ENCODE data around the gene PAPOLG. TPM values are rescaled to one million over a fixed set of nuclear protein-coding genes. Genes with fewer than 3 reads are reported as not detected.

Gene PAPOLG
- total and polyA plus RNA-seq, 2 of the 13 experiments (the other 11 are each of a cell fraction or from before 2014, with no cell fraction given) = 10.1 to 10.4 TPM

DNA sequence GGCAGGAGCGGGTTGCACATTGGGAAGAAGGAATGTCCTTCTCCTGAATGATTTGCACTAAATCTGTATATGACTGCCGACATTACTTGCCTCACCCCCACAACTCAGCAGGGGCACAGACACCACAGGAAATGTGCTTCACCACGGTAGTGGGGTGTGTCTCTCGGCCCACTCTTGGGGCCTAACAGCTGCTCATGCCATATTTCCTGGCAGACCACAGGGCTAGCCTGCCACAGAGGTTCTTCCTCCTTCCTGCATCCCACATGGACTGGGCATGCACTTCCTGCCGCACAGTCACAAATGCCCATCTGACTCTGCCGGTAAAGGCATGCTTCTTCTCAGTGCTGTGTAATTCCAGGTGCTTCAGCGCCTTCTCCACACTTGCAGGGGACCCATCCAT, 10.3 kb upstream of the PAPOLG start (continued):
- TF ChIP-seq ZNF687 (CRISPR knock-in tag; IDR thresholded peaks at IDR 0.05) (0 out of 2 replicates have a peak, but pooled peaks have one; percentile 24), ATF7 (IDR thresholded peaks at IDR 0.05) (no peak), ATF7 (CRISPR knock-in tag; IDR thresholded peaks at IDR 0.05) (no peak), POLR2AphosphoS5 (IDR thresholded peaks at IDR 0.05; ENCODE audit: low read depth, low read length) (no peak), ZNF441 (CRISPR knock-in tag; IDR thresholded peaks at IDR 0.05; ENCODE audit: borderline replicate concordance) (no peak), SIX1 (CRISPR knock-in tag; IDR thresholded peaks at IDR 0.05; ENCODE audit: borderline replicate concordance) (no peak), KLF12 (CRISPR knock-in tag; IDR thresholded peaks at IDR 0.05; ENCODE audit: borderline replicate concordance) (no peak), MAZ (IDR thresholded peaks at IDR 0.05; ENCODE audit: borderline replicate concordance, low read depth, low read length) (no peak), MAZ (CRISPR knock-in tag; IDR thresholded peaks at IDR 0.05; ENCODE audit: low read depth) (no peak)

DNA sequence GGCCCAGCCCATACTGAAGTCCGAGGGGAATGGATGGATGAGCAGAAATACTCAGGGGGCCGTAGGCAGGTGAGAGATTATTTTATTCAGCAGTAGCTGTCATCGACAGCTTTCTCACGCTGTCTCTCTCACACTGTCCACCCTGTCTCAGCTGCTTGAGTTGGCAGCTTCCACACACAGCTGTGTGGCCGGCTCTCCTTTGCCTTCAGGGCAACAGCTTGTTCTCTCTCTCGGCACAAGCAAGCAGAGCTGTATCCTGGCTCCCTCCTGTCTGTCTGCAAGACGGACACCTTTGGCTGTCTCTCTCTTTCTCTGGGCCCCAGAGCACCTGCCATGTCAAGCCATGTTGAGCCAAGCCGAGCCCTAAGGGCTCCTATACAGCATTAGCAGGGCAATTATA, 9.8 kb upstream of the PAPOLG start:
- H3K9me3 ChIP-seq (ENCODE audit: low read length) = no peaks in the 10 kb centered on the region
- no peaks in the 10 kb centered on the region for H3K79me2 ChIP-seq (ENCODE audit: insufficient read depth, low read length)
- no peak overlapping the region for H3K4me3 ChIP-seq (replicated peaks in 1 of 3; ENCODE audit: insufficient read depth in 1 of 3, low read depth in 2 of 3, low read length in 3 of 3)
- ChIA-PET POLR2A (interaction anchor here (2.5 kb wide), 1 partner anchor 10 kb away, joined by 7 read pairs; the partner anchor contains the start of gene PAPOLG), CTCF (ENCODE audit: low intra/inter-chr PET ratio, low total read pairs) (no interaction called here)
- in situ Hi-C loops (cut with HindIII; ENCODE audit: extremely low pct_ligation_motif_present, low pct_unique_long_range_greater_than_20kb) (no loop called here), intact Hi-C loops (cut with micrococcal nuclease; ENCODE audit: unreplicated experiment) (no loop called here)
- WGBS (ENCODE audit: low lambda C conversion rate) = 32% methylated on average over 8 of the region's 8 CpGs
- FAIRE-seq (no peak), DNase-seq (ENCODE audit: low spot score) (no peak), ATAC-seq (peak; percentile 49)
- H4K20me1 ChIP-seq (ENCODE audit: insufficient read depth, low read length) = no peaks in the 10 kb centered on the region
- no peaks in the 10 kb centered on the region for H3K36me3 ChIP-seq (replicated peaks in 1 of 2; ENCODE audit: control insufficient read depth in 1 of 2, insufficient read depth in 2 of 2, low read length in 2 of 2)
- H3K4me2 ChIP-seq (ENCODE audit: low read depth, low read length) = 0 out of 2 replicates have a peak overlapping the region, but pooled peaks have one; percentile 38
- no peak overlapping the region for H3K27ac ChIP-seq (ENCODE audit: extremely low read length, insufficient read depth, low read length)
- no TSS peak for BruUV-seq (replicated peaks)
- peak overlapping the region; percentile 49 for H2AFZ ChIP-seq (ENCODE audit: low read length)
- 0 out of 2 replicates have a peak, but pooled peaks cover 10% of the 10 kb centered on the region for H3K4me1 ChIP-seq (ENCODE audit: insufficient read depth, low read length)
- H3K27me3 ChIP-seq (ENCODE audit: control insufficient read depth in 1 of 2, insufficient read depth in 2 of 2, low read length in 2 of 2) = peaks cover 0 to 42% of the 10 kb centered on the region in 2 experiments
- H3K9ac ChIP-seq (ENCODE audit: insufficient read depth, low read depth, low read length) = no peak overlapping the region
- no peak for TF ChIP-seq FOSL1 (CRISPR knock-in tag; IDR thresholded peaks at IDR 0.05; ENCODE audit: borderline replicate concordance)
- no peak for TF ChIP-seq ZBTB8A (CRISPR knock-in tag; IDR thresholded peaks at IDR 0.05; ENCODE audit: borderline replicate concordance, low read depth)
- TF ChIP-seq ZNF691 (CRISPR knock-in tag; IDR thresholded peaks at IDR 0.05; ENCODE audit: borderline replicate concordance, low read depth) = no peak

All from HepG2 (cell line).